WTC11 (cell line): Measurements from ENCODE around the gene RBM18. TPM values are rescaled to one million over a fixed set of nuclear protein-coding genes. Genes with fewer than 3 reads are reported as not detected.
A peak's percentile ranks its signal among the peaks of the same experiment; 100 is the strongest.

Experiments
- ATAC-seq: fragments of 200-7000 bp; cut with Tn5 transposase; 2 replicates; pipeline ENCODE4 v1.10.0; 2021; ENCODE audit warnings: mild to moderate bottlenecking, moderate library complexity
- CTCF ChIA-PET: fragments of 300-600 bp; sonication (Branson Sonifier 250); formaldehyde crosslinking; loops from one replicate; lab custom pipeline; 2021; ENCODE audit warnings: antibody characterized with exemption; lab: Charles Lee
- POLR2A ChIA-PET: fragments of 350-600 bp; sonication (Branson Sonifier 250); formaldehyde crosslinking; loops from one replicate; lab custom pipeline; 2021; ENCODE audit warnings: antibody characterized with exemption; lab: Charles Lee
- DNase-seq: peaks from one replicate; pipeline ENCODE4 v3.0.0; 2021; ENCODE audit warnings: low spot score
- H3K27ac Mint-ChIP-seq: 2 replicates; pipeline ENCODE4 v1.8.0; 2021; ENCODE audit warnings: mixed read lengths
- H3K27me3 Mint-ChIP-seq: 2 replicates; pipeline ENCODE4 v1.8.0; 2021; ENCODE audit warnings: low read depth, mild to moderate bottlenecking, moderate library complexity, mixed read lengths
- H3K36me3 Mint-ChIP-seq: 2 replicates; pipeline ENCODE4 v1.8.0; 2021; ENCODE audit warnings: mixed read lengths
- H3K4me1 Mint-ChIP-seq: 2 replicates; pipeline ENCODE4 v1.8.0; 2022; ENCODE audit warnings: mixed read lengths
- H3K4me3 Mint-ChIP-seq: 2 replicates; pipeline ENCODE4 v1.8.0; 2021; ENCODE audit warnings: mild to moderate bottlenecking, moderate library complexity, mixed read lengths
- H3K9me3 Mint-ChIP-seq: 2 replicates; pipeline ENCODE4 v1.8.0; 2021; ENCODE audit warnings: mixed read lengths
- ATF6 ChIP-seq: sonication (generic); formaldehyde crosslinking; IDR thresholded peaks from 2 replicates; pipeline ENCODE4 v1.8.1; 2023; ENCODE audit warnings: mild to moderate bottlenecking, missing genetic modification reagents
- CBFB ChIP-seq: sonication (generic); formaldehyde crosslinking; IDR thresholded peaks from 2 replicates; pipeline ENCODE4 v1.8.1; 2022; ENCODE audit warnings: mild to moderate bottlenecking, low read depth, missing genetic modification reagents
- CREB1 ChIP-seq: sonication (generic); formaldehyde crosslinking; IDR thresholded peaks from 2 replicates; pipeline ENCODE4 v1.8.0; 2023; ENCODE audit warnings: mild to moderate bottlenecking, missing genetic modification reagents
- CTCF ChIP-seq: fragments of 200-600 bp; IDR thresholded peaks from 2 replicates; pipeline ENCODE4 v1.8.0; 2022; ENCODE audit warnings: antibody characterized with exemption
- E2F4 ChIP-seq: sonication (generic); formaldehyde crosslinking; IDR thresholded peaks from 2 replicates; pipeline ENCODE4 v1.8.1; 2022; ENCODE audit warnings: low read depth, mild to moderate bottlenecking, moderate library complexity, missing genetic modification reagents, borderline replicate concordance
- EMX1 ChIP-seq: fragments of 250-450 bp; sonication (Bioruptor Pico); IDR thresholded peaks from 2 replicates; pipeline ENCODE4 v1.8.0; 2021; ENCODE audit warnings: mild to moderate bottlenecking
- FOXP1 ChIP-seq: sonication (generic); formaldehyde crosslinking; IDR thresholded peaks from 2 replicates; pipeline ENCODE4 v1.8.0; 2022; ENCODE audit warnings: missing genetic modification reagents, mild to moderate bottlenecking, moderate library complexity, borderline replicate concordance
- GTF2I ChIP-seq: fragments of 250-450 bp; sonication (Bioruptor Pico); conservative IDR thresholded peaks from 2 replicates; pipeline ENCODE4 v1.4.0; 2021; ENCODE audit warnings: mild to moderate bottlenecking
- IRF1 ChIP-seq: sonication (generic); formaldehyde crosslinking; IDR thresholded peaks from 2 replicates; pipeline ENCODE4 v1.8.0; 2023; ENCODE audit warnings: missing genetic modification reagents
- MLX ChIP-seq: sonication (generic); formaldehyde crosslinking; IDR thresholded peaks from 2 replicates; pipeline ENCODE4 v1.8.1; 2023; ENCODE audit warnings: mild to moderate bottlenecking, missing genetic modification reagents, moderate library complexity
- NFATC4 ChIP-seq: fragments of 250-450 bp; sonication (Bioruptor Pico); IDR thresholded peaks from 2 replicates; pipeline ENCODE4 v1.9.0; 2021; ENCODE audit warnings: mild to moderate bottlenecking
- RORB ChIP-seq: fragments of 250-450 bp; sonication (Bioruptor Pico); IDR thresholded peaks from 2 replicates; pipeline ENCODE4 v1.9.0; 2021; ENCODE audit warnings: mild to moderate bottlenecking
- TEAD4 ChIP-seq: sonication (generic); formaldehyde crosslinking; IDR thresholded peaks from 2 replicates; pipeline ENCODE4 v1.8.0; 2022; ENCODE audit warnings: mild to moderate bottlenecking, missing genetic modification reagents
- ZNF263 ChIP-seq: sonication (generic); formaldehyde crosslinking; IDR thresholded peaks from 2 replicates; pipeline ENCODE4 v1.8.1; 2022; ENCODE audit warnings: low read depth, mild to moderate bottlenecking, moderate library complexity, missing genetic modification reagents
- total RNA-seq: library from RNA; stranded (reverse); gene quantifications from 3 replicates; pipeline ENCODE4 v1.2.3, GENCODE V29; 2021
- TF ChIP-seq, protein P1 (sequence below): sonication (generic); formaldehyde crosslinking; conservative IDR thresholded peaks from 2 replicates; pipeline ENCODE4 v1.8.1; 2023; ENCODE audit warnings: mild to moderate bottlenecking, low read depth, missing genetic modification reagents, moderate library complexity
- TF ChIP-seq, protein P2 (sequence below): fragments of 250-450 bp; sonication (Bioruptor Pico); IDR thresholded peaks from 2 replicates; pipeline ENCODE4 v2.1.2; 2022; ENCODE audit warnings: mild to moderate bottlenecking, moderate library complexity
- TF ChIP-seq, protein P3 (sequence below): sonication (generic); formaldehyde crosslinking; IDR thresholded peaks from 2 replicates; pipeline ENCODE4 v1.8.1; 2022; ENCODE audit warnings: missing genetic modification reagents, borderline replicate concordance
- TF ChIP-seq, protein P4 (sequence below): fragments of 250-450 bp; sonication (Bioruptor Pico); IDR thresholded peaks from 2 replicates; pipeline ENCODE4 v1.9.0; 2021; ENCODE audit warnings: mild to moderate bottlenecking

RBM18 gene
- total RNA-seq, 1 experiment from 2014 or later = 11.4 TPM

DNA sequence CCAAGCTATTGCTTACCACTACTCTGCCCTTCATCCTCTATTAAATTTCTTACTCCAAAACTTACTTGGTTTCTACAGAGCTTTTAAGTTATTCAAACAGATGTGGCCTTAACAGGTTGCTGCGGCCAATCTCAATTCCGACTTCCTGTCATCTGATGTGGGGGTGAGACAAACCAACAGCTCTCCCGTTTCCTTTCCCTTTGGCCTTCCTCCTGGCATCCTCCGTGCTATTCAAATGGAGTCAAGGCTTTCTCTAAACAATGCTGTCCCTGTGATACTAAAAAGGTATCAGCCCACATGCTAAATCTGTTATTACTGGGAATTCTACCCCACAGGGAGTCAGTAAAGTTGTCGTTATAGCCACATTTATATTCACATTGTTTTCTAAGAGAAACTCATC, 11.8 kb downstream of the RBM18 start:
- H3K27ac Mint-ChIP-seq = peak overlapping the region; percentile 54
- POLR2A ChIA-PET = no interaction called here
- H3K4me3 Mint-ChIP-seq = no peak overlapping the region
- ATAC-seq = peak; percentile 80
- H3K36me3 Mint-ChIP-seq = peaks cover 15% of the 10 kb centered on the region
- peaks cover 42% of the 10 kb centered on the region for H3K4me1 Mint-ChIP-seq
- DNase-seq = no peak
- TF ChIP-seq, protein P1, sequence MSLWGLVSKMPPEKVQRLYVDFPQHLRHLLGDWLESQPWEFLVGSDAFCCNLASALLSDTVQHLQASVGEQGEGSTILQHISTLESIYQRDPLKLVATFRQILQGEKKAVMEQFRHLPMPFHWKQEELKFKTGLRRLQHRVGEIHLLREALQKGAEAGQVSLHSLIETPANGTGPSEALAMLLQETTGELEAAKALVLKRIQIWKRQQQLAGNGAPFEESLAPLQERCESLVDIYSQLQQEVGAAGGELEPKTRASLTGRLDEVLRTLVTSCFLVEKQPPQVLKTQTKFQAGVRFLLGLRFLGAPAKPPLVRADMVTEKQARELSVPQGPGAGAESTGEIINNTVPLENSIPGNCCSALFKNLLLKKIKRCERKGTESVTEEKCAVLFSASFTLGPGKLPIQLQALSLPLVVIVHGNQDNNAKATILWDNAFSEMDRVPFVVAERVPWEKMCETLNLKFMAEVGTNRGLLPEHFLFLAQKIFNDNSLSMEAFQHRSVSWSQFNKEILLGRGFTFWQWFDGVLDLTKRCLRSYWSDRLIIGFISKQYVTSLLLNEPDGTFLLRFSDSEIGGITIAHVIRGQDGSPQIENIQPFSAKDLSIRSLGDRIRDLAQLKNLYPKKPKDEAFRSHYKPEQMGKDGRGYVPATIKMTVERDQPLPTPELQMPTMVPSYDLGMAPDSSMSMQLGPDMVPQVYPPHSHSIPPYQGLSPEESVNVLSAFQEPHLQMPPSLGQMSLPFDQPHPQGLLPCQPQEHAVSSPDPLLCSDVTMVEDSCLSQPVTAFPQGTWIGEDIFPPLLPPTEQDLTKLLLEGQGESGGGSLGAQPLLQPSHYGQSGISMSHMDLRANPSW = no peak
- no peaks in the 10 kb centered on the region for H3K9me3 Mint-ChIP-seq
- no peaks in the 10 kb centered on the region for H3K27me3 Mint-ChIP-seq
- CTCF ChIA-PET = interaction anchor here (0.9 to 1.2 kb wide), 3 partner anchors 98 to 130 kb away, joined by 3 to 4 read pairs (median 3); no protein-coding TSS in a partner anchor

GRCh38 chr9:122251351-122251750, 13.3 kb downstream of the RBM18 start:
- ATAC-seq (no peak), DNase-seq (no peak)
- H3K9me3 Mint-ChIP-seq = no peaks in the 10 kb centered on the region
- no peaks in the 10 kb centered on the region for H3K27me3 Mint-ChIP-seq
- H3K36me3 Mint-ChIP-seq = peaks cover 28% of the 10 kb centered on the region
- peak overlapping the region; percentile 31 for H3K27ac Mint-ChIP-seq
- ChIA-PET CTCF (no interaction called here), POLR2A (no interaction called here)
- H3K4me1 Mint-ChIP-seq = peaks cover 42% of the 10 kb centered on the region
- no peak overlapping the region for H3K4me3 Mint-ChIP-seq
- TF ChIP-seq MLX = no peak
- TF ChIP-seq, protein P2, sequence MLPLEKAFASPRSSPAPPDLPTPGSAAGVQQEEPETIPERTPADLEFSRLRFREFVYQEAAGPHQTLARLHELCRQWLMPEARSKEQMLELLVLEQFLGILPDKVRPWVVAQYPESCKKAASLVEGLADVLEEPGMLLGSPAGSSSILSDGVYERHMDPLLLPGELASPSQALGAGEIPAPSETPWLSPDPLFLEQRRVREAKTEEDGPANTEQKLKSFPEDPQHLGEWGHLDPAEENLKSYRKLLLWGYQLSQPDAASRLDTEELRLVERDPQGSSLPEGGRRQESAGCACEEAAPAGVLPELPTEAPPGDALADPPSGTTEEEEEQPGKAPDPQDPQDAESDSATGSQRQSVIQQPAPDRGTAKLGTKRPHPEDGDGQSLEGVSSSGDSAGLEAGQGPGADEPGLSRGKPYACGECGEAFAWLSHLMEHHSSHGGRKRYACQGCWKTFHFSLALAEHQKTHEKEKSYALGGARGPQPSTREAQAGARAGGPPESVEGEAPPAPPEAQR (CRISPR knock-in tag) = no peak
- no peak for TF ChIP-seq FOXP1 (CRISPR knock-in tag)
- TF ChIP-seq CBFB (CRISPR knock-in tag) = no peak
- TF ChIP-seq, protein P3, sequence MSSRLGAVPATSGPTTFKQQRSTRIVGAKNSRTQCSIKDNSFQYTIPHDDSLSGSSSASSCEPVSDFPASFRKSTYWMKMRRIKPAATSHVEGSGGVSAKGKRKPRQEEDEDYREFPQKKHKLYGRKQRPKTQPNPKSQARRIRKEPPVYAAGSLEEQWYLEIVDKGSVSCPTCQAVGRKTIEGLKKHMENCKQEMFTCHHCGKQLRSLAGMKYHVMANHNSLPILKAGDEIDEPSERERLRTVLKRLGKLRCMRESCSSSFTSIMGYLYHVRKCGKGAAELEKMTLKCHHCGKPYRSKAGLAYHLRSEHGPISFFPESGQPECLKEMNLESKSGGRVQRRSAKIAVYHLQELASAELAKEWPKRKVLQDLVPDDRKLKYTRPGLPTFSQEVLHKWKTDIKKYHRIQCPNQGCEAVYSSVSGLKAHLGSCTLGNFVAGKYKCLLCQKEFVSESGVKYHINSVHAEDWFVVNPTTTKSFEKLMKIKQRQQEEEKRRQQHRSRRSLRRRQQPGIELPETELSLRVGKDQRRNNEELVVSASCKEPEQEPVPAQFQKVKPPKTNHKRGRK (CRISPR knock-in tag) = no peak
- TF ChIP-seq RORB (CRISPR knock-in tag) = no peak
- TF ChIP-seq CTCF = no peak
- no peak for TF ChIP-seq GTF2I (CRISPR knock-in tag)
- TF ChIP-seq CREB1 (CRISPR knock-in tag) = no peak
- no peak for TF ChIP-seq ATF6 (CRISPR knock-in tag)
- no peak for TF ChIP-seq IRF1 (CRISPR knock-in tag)
- TF ChIP-seq E2F4 (CRISPR knock-in tag) = no peak
- TF ChIP-seq ZNF263 = no peak
- TF ChIP-seq, protein P4, sequence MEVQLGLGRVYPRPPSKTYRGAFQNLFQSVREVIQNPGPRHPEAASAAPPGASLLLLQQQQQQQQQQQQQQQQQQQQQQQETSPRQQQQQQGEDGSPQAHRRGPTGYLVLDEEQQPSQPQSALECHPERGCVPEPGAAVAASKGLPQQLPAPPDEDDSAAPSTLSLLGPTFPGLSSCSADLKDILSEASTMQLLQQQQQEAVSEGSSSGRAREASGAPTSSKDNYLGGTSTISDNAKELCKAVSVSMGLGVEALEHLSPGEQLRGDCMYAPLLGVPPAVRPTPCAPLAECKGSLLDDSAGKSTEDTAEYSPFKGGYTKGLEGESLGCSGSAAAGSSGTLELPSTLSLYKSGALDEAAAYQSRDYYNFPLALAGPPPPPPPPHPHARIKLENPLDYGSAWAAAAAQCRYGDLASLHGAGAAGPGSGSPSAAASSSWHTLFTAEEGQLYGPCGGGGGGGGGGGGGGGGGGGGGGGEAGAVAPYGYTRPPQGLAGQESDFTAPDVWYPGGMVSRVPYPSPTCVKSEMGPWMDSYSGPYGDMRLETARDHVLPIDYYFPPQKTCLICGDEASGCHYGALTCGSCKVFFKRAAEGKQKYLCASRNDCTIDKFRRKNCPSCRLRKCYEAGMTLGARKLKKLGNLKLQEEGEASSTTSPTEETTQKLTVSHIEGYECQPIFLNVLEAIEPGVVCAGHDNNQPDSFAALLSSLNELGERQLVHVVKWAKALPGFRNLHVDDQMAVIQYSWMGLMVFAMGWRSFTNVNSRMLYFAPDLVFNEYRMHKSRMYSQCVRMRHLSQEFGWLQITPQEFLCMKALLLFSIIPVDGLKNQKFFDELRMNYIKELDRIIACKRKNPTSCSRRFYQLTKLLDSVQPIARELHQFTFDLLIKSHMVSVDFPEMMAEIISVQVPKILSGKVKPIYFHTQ (CRISPR knock-in tag) = no peak
- TF ChIP-seq NFATC4 (CRISPR knock-in tag) = no peak
- TF ChIP-seq TEAD4 (CRISPR knock-in tag) = no peak
- TF ChIP-seq EMX1 (CRISPR knock-in tag) = no peak
